Amniotic epithelial cell (primary cell): Measurements from ENCODE around the gene LRRC8C.

Experiments
- DNase-seq: peaks from one replicate; pipeline ENCODE4 v3.0.0-alpha.2; 2010; ENCODE audit warnings: low read depth

The LRRC8C gene

DNA sequence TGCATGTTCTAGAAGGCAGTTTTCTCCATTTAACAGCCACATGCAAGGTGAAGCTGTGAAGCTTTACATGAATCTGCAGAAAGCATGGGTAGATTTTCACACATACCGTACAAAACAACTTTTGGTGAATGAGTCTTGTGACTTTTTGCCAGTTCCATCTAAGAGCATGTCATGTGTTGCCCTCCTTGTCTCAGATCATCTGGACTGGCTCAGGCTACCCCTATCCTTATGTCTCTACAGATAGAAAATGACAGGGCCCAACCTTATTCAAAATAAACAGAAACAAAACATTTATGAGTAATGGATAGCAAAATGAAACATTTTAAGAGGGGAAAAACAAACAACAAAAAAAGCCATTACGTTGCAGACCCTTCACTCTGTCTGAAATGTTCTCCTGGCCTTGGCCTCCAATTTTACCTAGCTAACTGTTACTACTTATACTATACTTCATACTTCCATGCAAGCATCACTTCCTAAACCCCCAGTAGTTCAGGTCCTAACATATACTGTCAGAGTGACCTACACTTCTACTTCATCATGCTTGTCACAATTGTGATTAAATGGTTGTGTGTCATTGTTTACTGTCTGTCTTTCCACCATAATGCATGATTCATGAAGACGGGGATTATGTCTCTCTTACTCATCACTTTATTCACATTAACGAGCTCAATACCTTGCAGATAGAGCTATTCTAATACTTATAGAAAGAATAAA is 39.0 kb downstream of the LRRC8C start:
- peak; percentile 31 for DNase-seq

DNA sequence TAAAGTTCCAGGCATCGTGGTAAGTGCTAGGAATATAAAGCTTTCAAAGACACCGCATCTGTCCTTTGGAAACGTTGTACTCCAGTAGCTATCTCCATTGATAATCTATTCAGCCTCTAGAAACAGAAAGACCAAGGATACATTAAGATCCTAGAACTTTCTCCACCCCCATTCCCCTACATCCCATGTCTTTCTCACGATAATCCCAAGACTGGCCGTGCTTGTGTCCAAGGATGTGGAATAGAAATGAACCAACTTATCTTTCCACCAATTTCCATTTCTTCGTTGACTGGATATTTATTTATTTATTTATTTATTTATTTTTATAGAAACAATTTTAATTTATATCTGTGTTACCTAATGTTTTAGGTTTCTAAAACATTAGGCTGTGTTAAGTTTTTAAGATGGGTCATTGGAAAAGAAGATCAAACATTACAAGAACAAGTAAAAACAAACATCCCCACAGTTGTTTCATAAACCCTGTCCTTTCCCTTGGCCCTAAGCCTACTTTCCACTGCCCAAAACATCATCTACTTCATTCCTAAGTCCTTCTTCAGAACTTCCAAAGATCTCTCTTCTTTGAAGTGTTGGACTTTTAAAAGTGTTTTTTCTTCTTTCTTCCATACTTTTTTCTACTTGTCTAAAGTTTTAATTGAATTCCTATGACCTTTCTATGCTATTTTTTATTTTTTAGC is 39.7 kb downstream of the LRRC8C start:
- no peak for DNase-seq

GRCh38 chr1:89673251-89673650 is 40.3 kb downstream of the LRRC8C start:
- peak; percentile 20 for DNase-seq

- DNase-seq: no peak
These were observed 42.8 kb downstream of the LRRC8C start for GRCh38 chr1:89675677-89676076.

DNA sequence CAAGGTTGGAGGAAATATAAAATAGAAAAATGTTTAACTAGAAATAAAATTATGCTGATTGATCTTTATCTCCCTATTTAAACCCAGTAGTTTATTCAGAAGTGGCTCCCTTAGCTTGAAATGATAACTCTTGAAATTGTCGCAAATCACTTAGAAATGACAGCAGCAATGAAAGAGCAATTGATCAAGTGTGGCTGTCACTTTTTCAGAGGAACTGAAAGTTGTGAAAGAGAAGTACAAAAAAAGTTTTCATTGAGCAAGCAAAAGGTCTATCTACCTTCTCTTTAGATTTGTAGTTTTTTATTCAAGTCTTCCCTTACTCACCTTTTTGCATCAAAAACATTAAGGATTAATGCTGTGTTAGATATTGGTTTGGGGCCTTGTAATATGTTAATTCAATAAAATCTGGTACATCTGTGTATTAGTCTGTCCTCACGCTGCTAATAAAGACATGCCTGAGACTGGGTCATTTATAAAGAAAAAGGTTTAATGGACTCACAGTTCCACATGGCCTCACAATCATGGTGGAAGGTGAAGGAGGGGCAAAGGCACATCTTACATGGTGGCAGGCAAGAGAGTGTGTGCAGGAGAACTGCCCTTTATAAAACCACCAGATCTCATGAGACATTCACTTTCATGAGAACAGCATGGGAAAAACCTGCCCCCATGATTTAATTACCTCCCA is 48.3 kb downstream of the LRRC8C start:
- no peak for DNase-seq

DNA sequence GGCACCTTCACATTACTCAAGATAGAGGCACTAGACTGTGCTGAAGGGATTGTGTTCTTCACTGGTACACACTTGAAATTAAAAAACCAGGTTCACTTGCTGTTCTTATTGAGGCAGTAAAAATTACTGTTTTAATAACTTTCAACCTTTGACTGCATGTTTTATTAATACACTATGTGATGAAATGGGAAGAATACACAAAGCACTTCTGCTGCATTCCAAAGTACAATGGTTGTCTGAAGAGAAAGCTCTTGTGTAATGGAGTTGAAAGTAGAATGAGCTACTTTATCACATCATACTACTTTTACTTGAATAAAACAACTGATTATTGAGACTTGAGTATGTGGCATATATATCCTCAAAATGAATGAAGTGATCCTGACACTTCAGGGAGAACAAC is 49.7 kb downstream of the LRRC8C start:
- peak; percentile 21 for DNase-seq

DNA sequence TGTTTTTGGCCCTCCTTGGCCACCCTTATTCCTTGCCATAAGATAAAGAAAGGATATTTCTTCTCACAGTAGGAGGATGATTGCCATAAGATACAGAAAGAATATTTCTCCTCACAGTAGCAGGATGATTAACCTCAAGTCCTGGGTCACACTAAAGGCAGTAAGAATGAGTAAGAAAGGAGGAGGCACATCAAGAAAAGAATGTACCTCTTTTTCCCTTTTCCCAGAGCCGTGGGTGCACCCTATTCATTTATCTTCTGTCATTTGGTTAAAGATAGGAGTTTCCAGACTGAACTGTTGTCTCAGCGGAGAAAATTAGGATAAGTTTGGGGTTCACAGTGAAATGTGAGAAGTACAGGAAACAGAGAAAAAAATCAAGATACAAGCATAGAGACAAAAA is 52.5 kb downstream of the LRRC8C start:
- DNase-seq: peak; percentile 59

DNA sequence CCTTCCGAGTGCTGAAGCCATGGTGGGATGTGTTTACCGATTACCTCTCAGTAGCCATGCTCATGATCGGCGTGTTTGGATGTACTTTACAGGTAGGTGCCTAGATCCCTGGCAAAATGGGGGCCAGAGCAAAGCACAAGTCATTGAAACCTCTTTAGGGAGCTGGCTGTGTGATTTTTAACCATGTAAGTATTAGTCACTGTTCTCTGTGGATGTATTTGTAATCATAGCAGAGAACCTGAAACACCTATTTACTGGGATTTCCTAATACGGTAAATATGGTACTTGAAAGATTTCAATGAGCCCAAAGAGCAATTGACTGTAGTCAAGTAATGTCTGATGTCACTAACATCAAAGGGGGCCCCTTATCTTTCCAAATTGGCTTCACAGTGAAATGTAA is 53.6 kb downstream of the LRRC8C start:
- no peak for DNase-seq

- no peak for DNase-seq
These were observed 54.3 kb downstream of the LRRC8C start for GRCh38 chr1:89687254-89687653.

- peak; percentile 31 for DNase-seq
These were observed 55.7 kb downstream of the LRRC8C start for GRCh38 chr1:89688607-89689006.

DNA sequence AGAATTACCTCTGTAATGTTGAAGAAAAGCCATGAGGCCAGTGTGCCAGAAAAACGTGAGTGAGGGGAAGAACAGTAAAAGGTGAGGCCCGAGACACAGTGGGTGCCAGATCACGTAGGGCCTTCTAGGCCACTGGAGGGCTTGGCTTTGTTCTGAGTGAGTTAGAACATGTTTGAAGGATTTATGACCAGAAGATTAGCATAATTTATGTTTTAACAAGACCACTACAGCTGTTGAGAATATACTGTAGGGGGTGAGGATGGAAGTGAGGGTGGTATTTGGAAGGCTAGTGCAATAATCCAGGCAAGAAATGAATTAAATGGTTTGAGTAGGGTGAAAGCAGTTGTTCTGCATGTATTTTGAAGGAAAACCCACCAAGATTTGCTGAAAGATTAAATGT is 56.3 kb downstream of the LRRC8C start:
- DNase-seq: no peak

GRCh38 chr1:89690595-89690994 is 57.7 kb downstream of the LRRC8C start:
- no peak for DNase-seq

DNA sequence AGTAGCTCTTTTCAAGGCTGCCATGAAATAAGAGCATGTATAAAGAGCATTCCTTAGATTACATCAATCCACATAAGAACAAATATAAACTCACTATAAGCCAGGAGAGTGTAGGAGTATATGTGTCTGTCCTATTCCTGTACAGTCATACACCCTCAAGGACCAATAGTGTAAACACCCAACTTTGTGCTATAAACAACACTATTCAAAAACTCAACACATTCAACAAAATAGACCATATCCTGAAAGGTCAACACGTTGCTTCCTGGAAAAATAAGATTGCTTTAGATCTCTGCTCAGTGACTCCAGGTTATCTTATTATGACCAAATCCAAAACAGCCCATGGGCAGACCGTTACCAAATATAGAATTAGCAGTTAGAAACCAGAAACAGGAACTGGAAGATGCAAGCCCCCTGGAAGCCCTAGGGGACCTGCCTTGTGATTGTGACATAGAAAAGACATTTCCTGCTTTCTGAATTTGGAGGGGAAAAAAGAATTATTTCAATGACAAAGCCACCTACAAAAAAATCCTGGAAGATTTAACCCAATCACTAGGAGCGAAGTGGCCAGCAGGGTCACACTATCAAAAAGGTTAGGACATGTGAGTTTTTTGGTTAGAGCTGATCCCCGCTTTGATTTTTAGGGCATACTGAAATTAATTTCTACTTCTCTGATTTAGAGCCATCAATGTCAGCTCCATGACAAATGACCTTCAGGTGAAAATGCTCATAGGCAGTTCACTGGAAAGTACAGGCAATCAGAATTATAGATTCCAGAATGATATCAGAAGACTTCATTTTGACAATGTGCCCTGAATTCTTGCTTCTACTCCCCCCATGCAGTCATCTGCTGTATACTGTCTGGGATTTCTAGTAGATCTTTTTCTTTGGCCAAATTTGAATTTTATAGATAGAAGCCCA is 59.9 kb downstream of the LRRC8C start:
- peak; percentile 90 for DNase-seq

DNA sequence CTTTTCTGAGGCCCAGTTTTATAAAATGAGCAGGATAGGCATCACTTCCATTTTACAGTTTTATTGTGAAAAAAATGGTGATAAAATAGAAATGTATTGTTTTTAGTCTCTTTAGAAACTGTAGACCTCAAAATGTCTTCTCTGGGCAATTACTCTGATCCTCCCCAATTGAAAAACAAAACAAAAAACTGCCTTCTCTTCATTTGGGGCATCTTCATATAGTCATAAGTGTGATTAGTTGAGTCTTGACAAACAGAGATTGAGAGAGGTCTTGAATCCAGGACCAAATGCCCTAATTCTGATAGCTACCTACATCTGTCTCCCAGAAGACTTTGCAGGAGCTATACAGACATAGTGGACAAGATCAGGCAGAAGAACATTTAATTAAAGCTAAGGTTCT is 62.9 kb downstream of the LRRC8C start:
- no peak for DNase-seq

- no peak for DNase-seq
These were observed 64.5 kb downstream of the LRRC8C start for GRCh38 chr1:89697383-89697782.

DNA sequence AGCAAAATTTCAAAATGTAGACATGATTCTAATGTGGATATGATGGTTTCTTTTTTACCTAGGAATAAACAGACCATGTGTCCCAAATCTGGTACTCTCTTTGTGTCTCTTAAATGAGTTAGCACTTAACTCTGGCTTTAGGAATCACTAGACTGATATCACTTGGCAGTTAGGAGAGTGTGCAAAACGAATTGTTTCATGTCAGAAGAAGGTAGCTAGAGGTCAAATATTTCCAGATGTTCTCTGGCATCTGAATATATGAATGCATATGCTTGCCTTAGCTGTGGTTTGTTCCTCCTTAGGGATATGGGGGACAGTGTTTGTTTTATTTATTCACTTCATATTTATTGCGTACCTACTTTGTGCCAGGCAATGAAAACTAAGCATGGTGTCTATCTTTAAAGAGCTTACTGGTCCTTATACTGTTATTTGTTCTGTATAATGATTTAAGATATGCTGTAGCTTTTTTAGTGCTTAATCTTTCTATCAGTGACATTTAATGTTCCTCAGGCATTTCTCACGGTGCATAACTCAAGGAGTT is 65.2 kb downstream of the LRRC8C start:
- no peak for DNase-seq

DNA sequence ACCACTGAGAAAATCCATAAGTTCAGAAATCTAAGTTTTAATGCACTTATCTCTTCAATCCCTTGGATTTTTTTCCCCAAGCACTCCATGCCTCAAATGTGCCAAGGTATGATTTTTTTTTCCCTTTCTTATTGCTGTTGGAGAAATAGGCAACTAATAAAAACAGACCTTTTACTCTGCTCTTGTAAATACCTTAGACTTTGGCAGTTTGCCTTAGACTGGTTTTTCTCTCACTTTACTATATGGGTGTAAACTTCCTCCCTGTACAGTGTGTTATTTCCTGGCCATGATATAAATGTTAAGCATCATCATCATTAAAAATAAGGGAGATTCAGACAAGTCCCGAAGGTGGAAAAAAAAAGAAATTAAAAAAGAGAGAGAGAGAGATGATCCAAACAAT is 65.7 kb downstream of the LRRC8C start:
- DNase-seq: no peak

- DNase-seq: no peak
These were observed 66.6 kb downstream of the LRRC8C start for GRCh38 chr1:89699451-89699986.

DNA sequence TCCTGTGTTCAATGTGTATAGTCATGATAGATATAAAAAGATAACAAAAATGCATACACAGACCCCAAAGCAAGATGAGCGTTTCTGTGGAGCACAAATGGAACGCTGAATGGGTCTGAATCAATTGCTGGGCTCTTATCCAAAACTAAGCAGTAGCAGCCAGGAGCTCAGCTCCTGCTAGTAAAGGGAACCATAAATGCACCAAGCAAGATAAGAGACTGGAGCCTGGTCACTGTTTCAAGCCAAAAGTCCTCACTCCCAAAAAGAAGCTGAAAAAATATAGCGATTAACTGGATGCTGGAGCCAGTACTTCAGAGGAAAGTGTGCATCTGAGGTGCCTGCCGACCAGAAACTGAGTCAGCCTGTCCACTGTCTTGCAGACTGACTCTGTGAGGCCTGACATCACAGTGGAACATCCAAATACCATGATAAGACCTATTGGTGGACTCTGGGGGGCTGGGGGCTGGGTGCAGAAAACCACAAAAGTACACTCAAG is 68.9 kb downstream of the LRRC8C start:
- no peak for DNase-seq

GRCh38 chr1:89702520-89703045 is 69.7 kb downstream of the LRRC8C start:
- DNase-seq: no peak

GRCh38 chr1:89703469-89703868 is 70.5 kb downstream of the LRRC8C start:
- no peak for DNase-seq
